Neural cell (in vitro differentiated cells): Measurements from ENCODE around the gene ABL2. TPM values are rescaled to one million over a fixed set of nuclear protein-coding genes. Genes with fewer than 3 reads are reported as not detected.

Source experiments
- H2AFZ ChIP-seq: fragments of 200-600, 300-800 bp; sonication (generic), shearing (Covaris generic); 2 replicates; pipeline ENCODE4 v1.6.0; 2014; ENCODE audit warnings: low read depth, mild to moderate bottlenecking, antibody characterized with exemption, low read length, moderate library complexity
- H3F3A ChIP-seq: fragments of 200-600 bp; shearing (Covaris generic); 2 replicates; pipeline ENCODE4 v1.6.1; 2016; ENCODE audit warnings: mild to moderate bottlenecking, moderate library complexity, mixed read lengths, antibody characterized with exemption, low read length; ENCODE audit not compliant: insufficient read depth, poor library complexity, severe bottlenecking
- H3K27ac ChIP-seq: fragments of 200-600, 300-800 bp; sonication (generic), shearing (Covaris generic); 2 replicates; pipeline ENCODE4 v1.5.1; 2014; ENCODE audit warnings: mild to moderate bottlenecking, low read length, moderate library complexity
- H3K27me3 ChIP-seq: fragments of 300-800, 200-600 bp; sonication (generic), shearing (Covaris generic); 2 replicates; pipeline ENCODE4 v1.6.0; 2014; ENCODE audit warnings: mild to moderate bottlenecking, low read depth, low read length, moderate library complexity; ENCODE audit not compliant: insufficient read depth
- H3K36me3 ChIP-seq: fragments of 300-800, 200-600 bp; sonication (generic), shearing (Covaris generic); 2 replicates; pipeline ENCODE4 v1.5.1; 2014; ENCODE audit warnings: mild to moderate bottlenecking, antibody characterized with exemption, low read length, moderate library complexity; ENCODE audit not compliant: insufficient read depth
- H3K4me2 ChIP-seq: fragments of 300-800, 200-600 bp; sonication (generic), shearing (Covaris generic); 2 replicates; pipeline ENCODE4 v1.6.0; 2014; ENCODE audit warnings: mild to moderate bottlenecking, low read length
- H3K4me3 ChIP-seq: fragments of 300-800, 200-600 bp; sonication (generic), shearing (Covaris generic); 2 replicates; pipeline ENCODE4 v1.5.1; 2014; ENCODE audit warnings: mild to moderate bottlenecking, low read length, moderate library complexity
- H3K79me2 ChIP-seq: fragments of 200-600 bp; shearing (Covaris generic); replicated peaks from 2 replicates; pipeline ENCODE4 v1.6.0; 2014; ENCODE audit warnings: mild to moderate bottlenecking, low read length, moderate library complexity; ENCODE audit not compliant: insufficient read depth
- H3K9ac ChIP-seq: fragments of 300-800, 200-600 bp; sonication (generic), shearing (Covaris generic); 2 replicates; pipeline ENCODE4 v1.6.1; 2016; ENCODE audit warnings: mild to moderate bottlenecking, low read length, mixed read lengths
- H3K9me2 ChIP-seq: fragments of 200-600 bp; shearing (Covaris generic); 2 replicates; pipeline ENCODE4 v1.6.1; 2016; ENCODE audit warnings: mild to moderate bottlenecking, low read length, mixed read lengths; ENCODE audit not compliant: insufficient read depth
- H3K9me3 ChIP-seq: fragments of 200-600, 300-800 bp; sonication (generic), shearing (Covaris generic); 2 replicates; pipeline ENCODE4 v1.6.1; 2016; ENCODE audit warnings: mild to moderate bottlenecking, mixed run types, low read length, moderate library complexity, mixed read lengths
- H4K20me1 ChIP-seq: fragments of 200-600 bp; shearing (Covaris generic); 2 replicates; pipeline ENCODE4 v1.6.1; 2016; ENCODE audit warnings: mild to moderate bottlenecking, mixed run types; ENCODE audit not compliant: insufficient read depth
- EP300 ChIP-seq: fragments of 450-650 bp; conservative IDR thresholded peaks from 2 replicates; pipeline ENCODE4 v1.6.1; 2014; ENCODE audit warnings: antibody characterized with exemption, mild to moderate bottlenecking, moderate library complexity; ENCODE audit not compliant: poor library complexity, severe bottlenecking
- EZH2 ChIP-seq: fragments of 200-600, 300-800 bp; shearing (Covaris generic), sonication (generic); IDR thresholded peaks from 2 replicates; pipeline ENCODE4 v1.6.1; 2014; ENCODE audit warnings: antibody characterized with exemption, low read length, borderline replicate concordance, mild to moderate bottlenecking; ENCODE audit not compliant: insufficient read depth, poor library complexity, severe bottlenecking
- MXI1 ChIP-seq: fragments of 450-650 bp; conservative IDR thresholded peaks from 2 replicates; pipeline ENCODE4 v1.6.1; 2014; ENCODE audit warnings: antibody characterized with exemption, mild to moderate bottlenecking; ENCODE audit not compliant: poor library complexity, severe bottlenecking
- POLR2AphosphoS5 ChIP-seq: IDR thresholded peaks from 2 replicates; pipeline ENCODE4 v1.6.1; 2012
- RAD21 ChIP-seq: fragments of 450-650 bp; conservative IDR thresholded peaks from 2 replicates; pipeline ENCODE4 v1.6.1; 2014; ENCODE audit warnings: antibody characterized with exemption, mild to moderate bottlenecking, moderate library complexity
- REST ChIP-seq: IDR thresholded peaks from 2 replicates; pipeline ENCODE4 v1.6.1; 2012; ENCODE audit warnings: borderline replicate concordance
- SMC3 ChIP-seq: fragments of 450-650 bp; conservative IDR thresholded peaks from 2 replicates; pipeline ENCODE4 v1.6.1; 2014; ENCODE audit warnings: antibody characterized with exemption, mild to moderate bottlenecking, moderate library complexity; ENCODE audit not compliant: poor library complexity
- TAF1 ChIP-seq: IDR thresholded peaks from 2 replicates; pipeline ENCODE4 v1.6.1; 2012; ENCODE audit warnings: low read depth
- polyA plus RNA-seq: library from polyadenylated mRNA; depleted of rRNA; stranded (reverse); fragments of >200 nt; gene quantifications from 2 replicates; pipeline ENCODE4 v1.2.3, GENCODE V29; 2014
- TF ChIP-seq, protein P1 (sequence below): fragments of 450-650 bp; IDR thresholded peaks from 2 replicates; pipeline ENCODE4 v1.5.1; 2014; ENCODE audit warnings: antibody characterized with exemption, mild to moderate bottlenecking, moderate library complexity; ENCODE audit not compliant: poor library complexity, severe bottlenecking

ABL2 gene
- polyA plus RNA-seq, 1 donor from 2014 or later: 9.8 TPM

GRCh38 chr1:179053486-179053885 lies 176.0 kb downstream of the ABL2 start:
- no peaks in the 10 kb centered on the region for H3K9me3 ChIP-seq
- no peak overlapping the region for H3K4me2 ChIP-seq
- no peak overlapping the region for H3K9ac ChIP-seq
- H3K9me2 ChIP-seq: no peaks in the 10 kb centered on the region
- no peaks in the 10 kb centered on the region for H3K27me3 ChIP-seq
- no peaks in the 10 kb centered on the region for H3K36me3 ChIP-seq
- no peaks in the 10 kb centered on the region for H3K79me2 ChIP-seq
- no peak overlapping the region for H3K4me3 ChIP-seq
- H3F3A ChIP-seq: no peaks in the 10 kb centered on the region
- H4K20me1 ChIP-seq: no peaks in the 10 kb centered on the region
- H2AFZ ChIP-seq: no peak overlapping the region
- no peak overlapping the region for H3K27ac ChIP-seq
- TF ChIP-seq MXI1: no peak
- TF ChIP-seq SMC3: no peak
- no peak for TF ChIP-seq EZH2
- no peak for TF ChIP-seq EP300
- TF ChIP-seq REST: no peak
- no peak for TF ChIP-seq TAF1
- TF ChIP-seq, protein P1, sequence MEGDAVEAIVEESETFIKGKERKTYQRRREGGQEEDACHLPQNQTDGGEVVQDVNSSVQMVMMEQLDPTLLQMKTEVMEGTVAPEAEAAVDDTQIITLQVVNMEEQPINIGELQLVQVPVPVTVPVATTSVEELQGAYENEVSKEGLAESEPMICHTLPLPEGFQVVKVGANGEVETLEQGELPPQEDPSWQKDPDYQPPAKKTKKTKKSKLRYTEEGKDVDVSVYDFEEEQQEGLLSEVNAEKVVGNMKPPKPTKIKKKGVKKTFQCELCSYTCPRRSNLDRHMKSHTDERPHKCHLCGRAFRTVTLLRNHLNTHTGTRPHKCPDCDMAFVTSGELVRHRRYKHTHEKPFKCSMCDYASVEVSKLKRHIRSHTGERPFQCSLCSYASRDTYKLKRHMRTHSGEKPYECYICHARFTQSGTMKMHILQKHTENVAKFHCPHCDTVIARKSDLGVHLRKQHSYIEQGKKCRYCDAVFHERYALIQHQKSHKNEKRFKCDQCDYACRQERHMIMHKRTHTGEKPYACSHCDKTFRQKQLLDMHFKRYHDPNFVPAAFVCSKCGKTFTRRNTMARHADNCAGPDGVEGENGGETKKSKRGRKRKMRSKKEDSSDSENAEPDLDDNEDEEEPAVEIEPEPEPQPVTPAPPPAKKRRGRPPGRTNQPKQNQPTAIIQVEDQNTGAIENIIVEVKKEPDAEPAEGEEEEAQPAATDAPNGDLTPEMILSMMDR: no peak
- no peak for TF ChIP-seq RAD21

GRCh38 chr1:179052776-179053175 lies 176.7 kb downstream of the ABL2 start:
- Histone ChIP-seq H3K79me2 (no peaks in the 10 kb centered on the region), H3K36me3 (no peaks in the 10 kb centered on the region), H3K27ac (no peak overlapping the region), H3K4me3 (no peak overlapping the region), H3K27me3 (no peaks in the 10 kb centered on the region), H3K9me2 (no peaks in the 10 kb centered on the region), H2AFZ (no peak overlapping the region), H3K4me2 (no peak overlapping the region), H3F3A (no peaks in the 10 kb centered on the region), H3K9ac (no peak overlapping the region), H3K9me3 (no peaks in the 10 kb centered on the region), H4K20me1 (no peaks in the 10 kb centered on the region)
- TF ChIP-seq EP300 (no peak), REST (no peak), EZH2 (no peak), POLR2AphosphoS5 (no peak), RAD21 (no peak), TAF1 (no peak), MXI1 (no peak), SMC3 (no peak)
- TF ChIP-seq, protein P1: no peak
